A549 treated with AZD9567 at 1 μM for 4 hours (cell line): ENCODE results near the gene MUC7. TPM values are rescaled to one million over a fixed set of nuclear protein-coding genes. Genes with fewer than 3 reads are reported as not detected.

Source experiments
- total RNA-seq: library from RNA; stranded (reverse); fragments of 200-300 nt; extraction: Qiagen RNA extraction; gene quantifications from 5 replicates; pipeline ENCODE4 v1.2.3, GENCODE V29; 2022; ENCODE audit not compliant: insufficient read depth

The MUC7 gene
- not detected in 5 replicates for total RNA-seq

GRCh38 chr4:70471897-70472296 is at the start of gene MUC7:
TSS of gene MUC7 (plus strand) at chr4:70472197. CDS start at chr4:70474022, 1,825 bp downstream.

GRCh38 chr4:70518269-70518668 is 46.3 kb downstream of the MUC7 start, which contains the start of gene AMTN:
TSS of gene AMTN (plus strand) at chr4:70518569. CDS start at chr4:70518778, 209 bp downstream.

Other genes starting within 250 kb of the MUC7 start
- gene FDCSP, start 246.1 kb upstream of the MUC7 start, total RNA-seq, result not detected in 5 replicates
- not detected in 5 replicates for gene CSN3, start 229.6 kb upstream of the MUC7 start, total RNA-seq
- gene CABS1, start 137.2 kb upstream of the MUC7 start, total RNA-seq, result not detected in 5 replicates
- gene SMR3A, start 111.4 kb upstream of the MUC7 start, total RNA-seq, result not detected in 5 replicates
- not detected in 5 replicates for gene SMR3B, start 89.1 kb upstream of the MUC7 start, total RNA-seq
- not detected in 5 replicates for gene OPRPN, start 74.3 kb upstream of the MUC7 start, total RNA-seq
- gene AMTN, start 46.4 kb downstream of the MUC7 start, total RNA-seq, result 0.08 TPM in 1 of 5 replicates, not detected in the others
- not detected in 5 replicates for gene AMBN, start 120.1 kb downstream of the MUC7 start, total RNA-seq
- gene ENAM, start 156.5 kb downstream of the MUC7 start, total RNA-seq, result not detected in 5 replicates
- gene JCHAIN, start 194.3 kb downstream of the MUC7 start, total RNA-seq, result 0.11 to 0.19 TPM (median 0.16 TPM) in 4 of 5 replicates, not detected in the other
- gene UTP3, start 216.3 kb downstream of the MUC7 start, total RNA-seq, result 33.2 to 45.5 TPM (median 36.4 TPM) in 5 replicates
- gene RUFY3, start 249.8 kb downstream of the MUC7 start, total RNA-seq, result 6.9 to 10.1 TPM (median 7.2 TPM) in 5 replicates